Duodenal mucosa (tissue), 2 donors: ENCODE data around the gene ABLIM2.
"Not testable (repeated sequence)": the region's sequence is repeated elsewhere in the genome, so short reads cannot be mapped to it uniquely, and the experiment has no call there.

Experiments
- H3K27ac ChIP-seq: one replicate; pipeline ENCODE4 v1.7.0; 2013; ENCODE audit warnings: low read depth, low read length
- H3K27me3 ChIP-seq, 2 donors: one replicate each; pipeline ENCODE4 v1.7.0; 2013; ENCODE audit warnings: low read length in 2 of 2, control low read depth in 1 of 2; ENCODE audit not compliant: insufficient read depth in 2 of 2, control insufficient read depth in 1 of 2
- H3K36me3 ChIP-seq, 2 donors: one replicate each; pipeline ENCODE4 v1.7.0; 2013; ENCODE audit warnings: low read length in 2 of 2, control low read depth in 1 of 2; ENCODE audit not compliant: insufficient read depth in 2 of 2, control insufficient read depth in 1 of 2
- H3K4me1 ChIP-seq, 2 donors: one replicate each; pipeline ENCODE4 v1.7.0; 2013; ENCODE audit warnings: low read length in 2 of 2, control low read depth in 1 of 2; ENCODE audit not compliant: insufficient read depth in 2 of 2, control insufficient read depth in 1 of 2
- H3K4me3 ChIP-seq, 2 donors: one replicate each; pipeline ENCODE4 v1.7.0; 2013; ENCODE audit warnings: low read length in 2 of 2, low read depth in 1 of 2
- H3K9ac ChIP-seq, 2 donors: one replicate each; pipeline ENCODE4 v1.7.0; 2013; ENCODE audit warnings: low read length in 2 of 2, low read depth in 1 of 2
- H3K9me3 ChIP-seq, 2 donors: one replicate each; pipeline ENCODE4 v1.7.0; 2013; ENCODE audit warnings: low read length in 2 of 2, control low read depth in 1 of 2; ENCODE audit not compliant: control insufficient read depth in 1 of 2

ABLIM2 gene

GRCh38 chr4:7947927-7948326 lies 210.7 kb downstream of the ABLIM2 start:
- Histone ChIP-seq H3K4me3 (no peak overlapping the region), H3K36me3 (no peaks in the 10 kb centered on the region), H3K27me3 (no peaks in the 10 kb centered on the region), H3K4me1 (peaks cover 11 to 16% of the 10 kb centered on the region in 2 donors), H3K27ac (no peak overlapping the region), H3K9me3 (peaks cover 0 to 7% of the 10 kb centered on the region in 2 donors), H3K9ac (no peak overlapping the region)

- H3K27me3 ChIP-seq, result no peaks in the 10 kb centered on the region
- no peak overlapping the region for H3K9ac ChIP-seq
- no peaks in the 10 kb centered on the region for H3K9me3 ChIP-seq
- H3K27ac ChIP-seq, result no peak overlapping the region
- peaks cover 25 to 30% of the 10 kb centered on the region in 2 donors for H3K4me1 ChIP-seq
- H3K4me3 ChIP-seq, result no peak overlapping the region
- H3K36me3 ChIP-seq, result no peaks in the 10 kb centered on the region
These were observed 212.8 kb downstream of the ABLIM2 start for GRCh38 chr4:7945709-7946380.

- H3K27ac ChIP-seq, result no peak overlapping the region
- no peaks in the 10 kb centered on the region for H3K27me3 ChIP-seq
- H3K9me3 ChIP-seq, result no peaks in the 10 kb centered on the region
These were observed 213.9 kb downstream of the ABLIM2 start for GRCh38 chr4:7944599-7945220.

GRCh38 chr4:7943688-7944087 lies 214.9 kb downstream of the ABLIM2 start:
- not testable (repeated sequence) for H3K27ac ChIP-seq, H3K27me3 ChIP-seq, H3K9me3 ChIP-seq, H3K4me3 ChIP-seq, H3K36me3 ChIP-seq, H3K9ac ChIP-seq
- peaks cover 20 to 26% of the 10 kb centered on the region in 2 donors for H3K4me1 ChIP-seq

More at GRCh38 chr4:7944599-7945220, 213.9 kb downstream of the ABLIM2 start:
- Histone ChIP-seq H3K9ac (no peak overlapping the region), H3K36me3 (no peaks in the 10 kb centered on the region), H3K4me1 (peaks cover 28 to 30% of the 10 kb centered on the region in 2 donors), H3K4me3 (no peak overlapping the region)

DNA sequence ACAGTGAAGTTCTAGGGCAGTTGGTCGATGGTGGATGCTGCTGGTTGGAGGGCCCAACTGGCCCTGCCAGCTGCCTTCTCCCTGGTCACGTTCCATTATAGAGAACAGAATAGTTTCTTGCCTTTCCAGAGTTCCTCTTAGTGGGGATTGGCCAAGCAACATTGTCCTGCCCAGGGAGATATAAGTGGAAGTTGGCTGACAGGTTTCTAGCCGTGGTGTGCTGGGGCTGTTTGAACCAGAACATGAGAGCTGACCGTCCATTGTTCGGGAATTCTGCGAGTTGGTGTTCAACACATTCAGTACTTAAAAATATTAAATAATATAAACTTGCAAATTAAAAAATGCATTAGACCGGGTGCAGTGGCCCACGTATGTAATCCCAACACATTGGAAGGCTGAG lies 215.4 kb downstream of the ABLIM2 start:
- H3K27ac ChIP-seq, result no peak overlapping the region
- H3K4me3 ChIP-seq, result no peak overlapping the region
- no peaks in the 10 kb centered on the region for H3K36me3 ChIP-seq
- H3K9ac ChIP-seq, result no peak overlapping the region
- no peaks in the 10 kb centered on the region for H3K9me3 ChIP-seq
- no peaks in the 10 kb centered on the region for H3K27me3 ChIP-seq
- peaks cover 21 to 26% of the 10 kb centered on the region in 2 donors for H3K4me1 ChIP-seq

- no peak overlapping the region for H3K4me3 ChIP-seq
These were observed 216.6 kb downstream of the ABLIM2 start for GRCh38 chr4:7941965-7942496.

GRCh38 chr4:7941111-7941964 lies 217.3 kb downstream of the ABLIM2 start:
- Histone ChIP-seq H3K9me3 (no peaks in the 10 kb centered on the region), H3K27me3 (no peaks in the 10 kb centered on the region), H3K9ac (no peak overlapping the region), H3K4me1 (peaks cover 26 to 33% of the 10 kb centered on the region in 2 donors), H3K4me3 (no peak overlapping the region), H3K36me3 (no peaks in the 10 kb centered on the region), H3K27ac (no peak overlapping the region)

More at GRCh38 chr4:7941965-7942496, 216.6 kb downstream of the ABLIM2 start:
- Histone ChIP-seq H3K36me3 (no peaks in the 10 kb centered on the region), H3K9me3 (no peaks in the 10 kb centered on the region), H3K27me3 (no peaks in the 10 kb centered on the region), H3K4me1 (peaks cover 26 to 33% of the 10 kb centered on the region in 2 donors), H3K9ac (no peak overlapping the region), H3K27ac (no peak overlapping the region)

DNA sequence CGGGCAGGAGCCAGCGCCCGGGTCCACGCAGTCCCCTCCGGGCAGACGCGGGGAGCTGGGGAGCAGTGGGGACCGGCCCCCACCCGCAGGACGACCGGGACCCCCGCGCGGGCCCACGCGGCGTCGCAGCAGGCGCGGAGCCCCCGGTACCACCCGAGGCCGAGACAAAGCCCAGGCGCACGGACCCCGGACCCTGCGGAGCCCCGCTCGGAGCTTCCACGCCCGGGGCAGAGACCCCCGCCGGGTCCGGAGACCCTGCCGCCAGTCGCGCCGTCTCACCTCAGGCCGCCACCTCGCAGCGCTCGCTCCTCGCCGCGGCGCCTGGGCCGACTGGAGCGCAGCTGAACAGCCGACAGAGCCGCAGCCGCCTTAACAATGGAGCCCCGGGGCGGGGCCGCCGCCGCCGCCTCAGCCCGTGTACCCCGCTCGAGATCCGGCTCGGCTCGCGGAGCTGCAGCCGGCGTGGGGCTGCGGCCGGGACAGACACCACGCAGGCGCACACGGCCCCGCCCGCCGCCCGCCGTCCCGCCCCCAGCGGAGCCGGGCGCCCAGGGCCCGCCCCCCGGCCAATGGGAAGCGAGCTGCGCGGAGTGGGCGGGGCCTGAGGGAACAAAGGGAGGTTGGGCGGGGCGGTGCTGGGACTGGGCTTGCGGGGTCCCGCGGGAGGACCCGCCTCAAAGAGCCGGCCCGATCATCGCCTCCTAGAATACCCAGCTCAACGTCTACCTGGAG lies 219.1 kb downstream of the ABLIM2 start, which contains the start of gene AFAP1:
AFAP1 (minus strand) TSS at position 485 of the 732 bp plus-strand sequence. CDS start 67,783 bp downstream, outside the sequence.
- H3K27me3 ChIP-seq, result no peaks in the 10 kb centered on the region
- H3K9me3 ChIP-seq, result no peaks in the 10 kb centered on the region
- H3K9ac ChIP-seq, result peak within 1 kb of the TSS; percentile 74 to 76
- peak within 1 kb of the TSS; percentile 52 for H3K27ac ChIP-seq
- peak within 1 kb of the TSS; percentile 74 to 78 for H3K4me3 ChIP-seq
- no peaks in the 10 kb centered on the region for H3K36me3 ChIP-seq
- peaks cover 26 to 29% of the 10 kb centered on the region in 2 donors for H3K4me1 ChIP-seq

DNA sequence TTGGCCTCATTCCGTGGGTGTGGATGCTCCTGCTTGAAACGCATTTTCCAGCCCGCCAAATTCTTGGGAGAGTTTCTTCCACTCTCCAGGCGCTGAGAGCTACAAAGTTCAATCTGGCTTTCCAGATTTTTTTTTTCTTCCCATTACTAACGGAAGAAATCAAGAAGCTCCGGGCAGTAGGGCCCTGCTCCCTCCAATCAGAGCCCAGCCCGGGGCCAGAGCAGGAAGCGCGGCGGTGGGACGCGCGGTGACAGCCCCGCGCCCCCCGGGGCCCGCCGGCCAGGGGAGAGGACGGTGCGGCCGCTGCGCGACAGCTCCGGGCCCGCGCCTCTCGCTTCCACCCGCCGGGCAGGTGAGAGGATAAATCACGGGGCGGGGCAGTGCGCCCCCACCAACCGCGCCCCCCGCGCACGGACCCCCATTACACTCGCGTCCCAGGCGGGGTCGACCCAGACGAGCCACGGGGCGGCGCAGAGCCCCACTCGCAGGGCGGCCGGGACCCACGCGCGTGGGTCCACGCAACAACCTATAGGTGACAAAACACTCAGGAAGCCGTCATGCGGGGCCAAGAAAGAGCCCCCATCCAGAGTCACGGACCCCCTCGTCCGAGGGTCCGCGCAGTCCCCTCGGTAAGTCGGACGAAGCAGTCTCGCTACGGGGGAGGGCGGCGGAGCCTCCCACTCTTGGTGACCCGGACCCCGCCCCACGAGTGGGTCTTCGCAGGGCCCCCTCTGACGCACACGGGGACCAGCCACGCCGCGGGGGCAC lies 219.8 kb downstream of the ABLIM2 start:
- H3K4me3 ChIP-seq, result peak overlapping the region; percentile 74 to 78
- H3K27ac ChIP-seq, result peak overlapping the region; percentile 52
- peaks cover 25 to 26% of the 10 kb centered on the region in 2 donors for H3K4me1 ChIP-seq
- no peaks in the 10 kb centered on the region for H3K9me3 ChIP-seq
- no peaks in the 10 kb centered on the region for H3K27me3 ChIP-seq
- peak overlapping the region; percentile 74 to 76 for H3K9ac ChIP-seq
- no peaks in the 10 kb centered on the region for H3K36me3 ChIP-seq
